ENCODE data around the gene REXO1.

DNA sequence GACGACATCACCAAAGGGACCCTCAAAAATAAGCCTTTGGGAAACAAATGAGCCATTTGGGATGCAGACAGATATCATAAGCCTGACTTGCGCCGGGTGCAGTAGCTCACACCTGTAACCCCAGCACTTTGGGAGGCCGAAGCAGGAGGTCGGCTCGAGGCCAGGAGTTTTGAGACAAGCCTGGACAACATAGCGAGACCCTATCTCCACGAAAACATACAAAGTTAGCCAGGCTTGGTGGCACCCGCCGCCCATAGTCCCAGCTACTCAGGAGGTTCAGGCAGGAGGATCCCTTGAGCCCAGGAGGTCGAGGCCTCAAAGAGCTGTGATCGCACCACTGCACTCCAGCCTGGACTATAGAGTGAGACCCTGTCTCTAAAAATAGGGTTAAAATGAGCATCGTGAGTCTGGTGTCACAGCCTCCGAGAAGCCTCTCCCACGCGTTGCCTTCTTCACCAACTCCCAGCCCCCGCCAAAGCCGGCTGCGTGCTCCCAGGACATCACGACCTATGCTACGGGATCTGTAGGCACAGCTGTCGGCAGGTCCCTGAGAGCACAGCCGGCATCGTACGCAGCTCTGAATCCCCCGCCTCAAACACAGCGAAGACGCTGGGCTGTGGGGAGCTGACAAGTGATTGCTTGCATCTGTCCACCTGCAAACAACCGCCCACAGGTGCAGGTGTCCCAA is 1.6 kb downstream of the REXO1 start:
- TF ChIP-seq, protein P1, sequence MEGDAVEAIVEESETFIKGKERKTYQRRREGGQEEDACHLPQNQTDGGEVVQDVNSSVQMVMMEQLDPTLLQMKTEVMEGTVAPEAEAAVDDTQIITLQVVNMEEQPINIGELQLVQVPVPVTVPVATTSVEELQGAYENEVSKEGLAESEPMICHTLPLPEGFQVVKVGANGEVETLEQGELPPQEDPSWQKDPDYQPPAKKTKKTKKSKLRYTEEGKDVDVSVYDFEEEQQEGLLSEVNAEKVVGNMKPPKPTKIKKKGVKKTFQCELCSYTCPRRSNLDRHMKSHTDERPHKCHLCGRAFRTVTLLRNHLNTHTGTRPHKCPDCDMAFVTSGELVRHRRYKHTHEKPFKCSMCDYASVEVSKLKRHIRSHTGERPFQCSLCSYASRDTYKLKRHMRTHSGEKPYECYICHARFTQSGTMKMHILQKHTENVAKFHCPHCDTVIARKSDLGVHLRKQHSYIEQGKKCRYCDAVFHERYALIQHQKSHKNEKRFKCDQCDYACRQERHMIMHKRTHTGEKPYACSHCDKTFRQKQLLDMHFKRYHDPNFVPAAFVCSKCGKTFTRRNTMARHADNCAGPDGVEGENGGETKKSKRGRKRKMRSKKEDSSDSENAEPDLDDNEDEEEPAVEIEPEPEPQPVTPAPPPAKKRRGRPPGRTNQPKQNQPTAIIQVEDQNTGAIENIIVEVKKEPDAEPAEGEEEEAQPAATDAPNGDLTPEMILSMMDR (IDR thresholded peaks at IDR 0.05), result no peak
- TF ChIP-seq, protein P2, sequence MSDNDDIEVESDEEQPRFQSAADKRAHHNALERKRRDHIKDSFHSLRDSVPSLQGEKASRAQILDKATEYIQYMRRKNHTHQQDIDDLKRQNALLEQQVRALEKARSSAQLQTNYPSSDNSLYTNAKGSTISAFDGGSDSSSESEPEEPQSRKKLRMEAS (IDR thresholded peaks at IDR 0.05), result no peak
- TF ChIP-seq RNF2 (IDR thresholded peaks at IDR 0.05; ENCODE audit: borderline replicate concordance, low read depth), result no peak
- no peak for TF ChIP-seq EP300 (IDR thresholded peaks at IDR 0.05)
- TF ChIP-seq, protein P3, sequence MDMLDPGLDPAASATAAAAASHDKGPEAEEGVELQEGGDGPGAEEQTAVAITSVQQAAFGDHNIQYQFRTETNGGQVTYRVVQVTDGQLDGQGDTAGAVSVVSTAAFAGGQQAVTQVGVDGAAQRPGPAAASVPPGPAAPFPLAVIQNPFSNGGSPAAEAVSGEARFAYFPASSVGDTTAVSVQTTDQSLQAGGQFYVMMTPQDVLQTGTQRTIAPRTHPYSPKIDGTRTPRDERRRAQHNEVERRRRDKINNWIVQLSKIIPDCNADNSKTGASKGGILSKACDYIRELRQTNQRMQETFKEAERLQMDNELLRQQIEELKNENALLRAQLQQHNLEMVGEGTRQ (IDR thresholded peaks at IDR 0.05), result no peak
- no peak for TF ChIP-seq MYC (IDR thresholded peaks at IDR 0.05; ENCODE audit: borderline replicate concordance, low read length)
- no peak for TF ChIP-seq MAFK (IDR thresholded peaks at IDR 0.05; ENCODE audit: partially characterized antibody)
- no peak for TF ChIP-seq RFX5 (IDR thresholded peaks at IDR 0.05)
- no peak for TF ChIP-seq POLR2A (IDR thresholded peaks at IDR 0.05; ENCODE audit: low read length)
- TF ChIP-seq, protein P4, sequence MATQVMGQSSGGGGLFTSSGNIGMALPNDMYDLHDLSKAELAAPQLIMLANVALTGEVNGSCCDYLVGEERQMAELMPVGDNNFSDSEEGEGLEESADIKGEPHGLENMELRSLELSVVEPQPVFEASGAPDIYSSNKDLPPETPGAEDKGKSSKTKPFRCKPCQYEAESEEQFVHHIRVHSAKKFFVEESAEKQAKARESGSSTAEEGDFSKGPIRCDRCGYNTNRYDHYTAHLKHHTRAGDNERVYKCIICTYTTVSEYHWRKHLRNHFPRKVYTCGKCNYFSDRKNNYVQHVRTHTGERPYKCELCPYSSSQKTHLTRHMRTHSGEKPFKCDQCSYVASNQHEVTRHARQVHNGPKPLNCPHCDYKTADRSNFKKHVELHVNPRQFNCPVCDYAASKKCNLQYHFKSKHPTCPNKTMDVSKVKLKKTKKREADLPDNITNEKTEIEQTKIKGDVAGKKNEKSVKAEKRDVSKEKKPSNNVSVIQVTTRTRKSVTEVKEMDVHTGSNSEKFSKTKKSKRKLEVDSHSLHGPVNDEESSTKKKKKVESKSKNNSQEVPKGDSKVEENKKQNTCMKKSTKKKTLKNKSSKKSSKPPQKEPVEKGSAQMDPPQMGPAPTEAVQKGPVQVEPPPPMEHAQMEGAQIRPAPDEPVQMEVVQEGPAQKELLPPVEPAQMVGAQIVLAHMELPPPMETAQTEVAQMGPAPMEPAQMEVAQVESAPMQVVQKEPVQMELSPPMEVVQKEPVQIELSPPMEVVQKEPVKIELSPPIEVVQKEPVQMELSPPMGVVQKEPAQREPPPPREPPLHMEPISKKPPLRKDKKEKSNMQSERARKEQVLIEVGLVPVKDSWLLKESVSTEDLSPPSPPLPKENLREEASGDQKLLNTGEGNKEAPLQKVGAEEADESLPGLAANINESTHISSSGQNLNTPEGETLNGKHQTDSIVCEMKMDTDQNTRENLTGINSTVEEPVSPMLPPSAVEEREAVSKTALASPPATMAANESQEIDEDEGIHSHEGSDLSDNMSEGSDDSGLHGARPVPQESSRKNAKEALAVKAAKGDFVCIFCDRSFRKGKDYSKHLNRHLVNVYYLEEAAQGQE (IDR thresholded peaks at IDR 0.05), result no peak
- TF ChIP-seq GATA3 (IDR thresholded peaks at IDR 0.05; ENCODE audit: borderline replicate concordance), result no peak
- TF ChIP-seq POLR2AphosphoS2 (conservative IDR thresholded peaks at IDR 0.05; ENCODE audit: low read length), result no peak
- TF ChIP-seq RCOR1 (IDR thresholded peaks at IDR 0.05; ENCODE audit: low read depth, low read length), result no peak
- no peak for TF ChIP-seq TFCP2L1 (CRISPR knock-in tag; IDR thresholded peaks at IDR 0.05)

Measured in A549 (cell line).